Measurements from ENCODE around the gene CYP11A1. TPM values are rescaled to one million over a fixed set of nuclear protein-coding genes. Genes with fewer than 3 reads are reported as not detected.
A peak's percentile ranks its signal among the peaks of the same experiment; 100 is the strongest.

CYP11A1 gene
- total RNA-seq, 1 donor from 2014 or later = 0.43 TPM

GRCh38 chr15:74307827-74308811, 59.3 kb downstream of the CYP11A1 start:
- H3K9me3 ChIP-seq (ENCODE audit: insufficient read depth, low read depth, low read length) = no peaks in the 10 kb centered on the region
- H3K4me3 ChIP-seq (ENCODE audit: insufficient read depth, low read depth, low read length) = no peak overlapping the region
- no peak overlapping the region for H3K4me3 Mint-ChIP-seq (ENCODE audit: unreplicated experiment)
- H3K36me3 Mint-ChIP-seq (ENCODE audit: low read depth, unreplicated experiment) = no peaks in the 10 kb centered on the region
- no peak overlapping the region for H3K27ac Mint-ChIP-seq (ENCODE audit: unreplicated experiment)
- FAIRE-seq = no peak
- no peaks in the 10 kb centered on the region for H3K36me3 ChIP-seq (ENCODE audit: insufficient read depth, low read length)
- H3K4me2 ChIP-seq (ENCODE audit: low read length) = peak overlapping the region; percentile 46
- peak; percentile 63 for TF ChIP-seq CTCF (IDR thresholded peaks at IDR 0.05; ENCODE audit: insufficient read depth, low read depth, low read length)
- no peak for TF ChIP-seq EZH2 (IDR thresholded peaks at IDR 0.05; ENCODE audit: insufficient read depth, low read length)
- no peaks in the 10 kb centered on the region for H3K79me2 ChIP-seq (ENCODE audit: insufficient read depth, low read length)
- H3K4me1 Mint-ChIP-seq (ENCODE audit: low read depth, unreplicated experiment) = peaks cover 19% of the 10 kb centered on the region
- no peak overlapping the region for H3K9ac ChIP-seq (ENCODE audit: low read length)
- H3K27me3 ChIP-seq (ENCODE audit: insufficient read depth, low read length) = peaks cover 4% of the 10 kb centered on the region
- peak overlapping the region; percentile 68 for H2AFZ ChIP-seq (ENCODE audit: low read depth, low read length)
- H3K27me3 Mint-ChIP-seq (ENCODE audit: low read depth, unreplicated experiment) = peaks cover 66% of the 10 kb centered on the region
- H3K4me1 ChIP-seq (ENCODE audit: insufficient read depth, low read length) = peaks cover 10% of the 10 kb centered on the region
- DNase-seq (ENCODE audit: low read depth) = peak; percentile 44
- no peaks in the 10 kb centered on the region for H3K9me3 Mint-ChIP-seq (ENCODE audit: unreplicated experiment)
- no peaks in the 10 kb centered on the region for H4K20me1 ChIP-seq (ENCODE audit: insufficient read depth, low read length)
- H3K27ac ChIP-seq (ENCODE audit: low read depth, low read length) = no peak overlapping the region

- peaks cover 10% of the 10 kb centered on the region for H3K4me1 ChIP-seq (ENCODE audit: insufficient read depth, low read length)
- peaks cover 4% of the 10 kb centered on the region for H3K27me3 ChIP-seq (ENCODE audit: insufficient read depth, low read length)
- DNase-seq (ENCODE audit: low read depth) = peak; percentile 36
Observed at GRCh38 chr15:74306781-74307217, 60.6 kb downstream of the CYP11A1 start.

More at GRCh38 chr15:74306781-74307217, 60.6 kb downstream of the CYP11A1 start:
- Histone ChIP-seq H3K9me3 (ENCODE audit: insufficient read depth, low read depth, low read length) (no peaks in the 10 kb centered on the region), H2AFZ (ENCODE audit: low read depth, low read length) (no peak overlapping the region), H3K79me2 (ENCODE audit: insufficient read depth, low read length) (no peaks in the 10 kb centered on the region), H4K20me1 (ENCODE audit: insufficient read depth, low read length) (no peaks in the 10 kb centered on the region), H3K36me3 (ENCODE audit: insufficient read depth, low read length) (no peaks in the 10 kb centered on the region), H3K27ac (ENCODE audit: low read depth, low read length) (no peak overlapping the region), H3K4me3 (ENCODE audit: insufficient read depth, low read depth, low read length) (no peak overlapping the region), H3K9ac (ENCODE audit: low read length) (no peak overlapping the region), H3K4me2 (ENCODE audit: low read length) (no peak overlapping the region)
- no peaks in the 10 kb centered on the region for H3K9me3 Mint-ChIP-seq (ENCODE audit: unreplicated experiment)
- TF ChIP-seq EZH2 (IDR thresholded peaks at IDR 0.05; ENCODE audit: insufficient read depth, low read length) (no peak), CTCF (IDR thresholded peaks at IDR 0.05; ENCODE audit: insufficient read depth, low read depth, low read length) (no peak)
- peaks cover 67% of the 10 kb centered on the region for H3K27me3 Mint-ChIP-seq (ENCODE audit: low read depth, unreplicated experiment)
- no peaks in the 10 kb centered on the region for H3K36me3 Mint-ChIP-seq (ENCODE audit: low read depth, unreplicated experiment)
- no peak for FAIRE-seq
- no peak overlapping the region for H3K4me3 Mint-ChIP-seq (ENCODE audit: unreplicated experiment)
- H3K27ac Mint-ChIP-seq (ENCODE audit: unreplicated experiment) = peak overlapping the region; percentile 66
- peaks cover 28% of the 10 kb centered on the region for H3K4me1 Mint-ChIP-seq (ENCODE audit: low read depth, unreplicated experiment)
